GM10847 (cell line): ENCODE measurements around the gene C1orf21.

Experiments used
- POLR2A ChIP-seq: IDR thresholded peaks from 2 replicates; pipeline ENCODE4 v1.6.1; 2011; ENCODE audit not compliant: insufficient read length; ENCODE audit errors: extremely low read depth

The C1orf21 gene

GRCh38 chr1:184504955-184505338 lies 118.1 kb downstream of the C1orf21 start:
- TF ChIP-seq POLR2A = no peak

GRCh38 chr1:184506481-184506880 lies 119.7 kb downstream of the C1orf21 start:
- no peak for TF ChIP-seq POLR2A

- TF ChIP-seq POLR2A = no peak
Measured at GRCh38 chr1:184507165-184507564, 120.3 kb downstream of the C1orf21 start.

- no peak for TF ChIP-seq POLR2A
Measured at GRCh38 chr1:184507604-184508280, 120.9 kb downstream of the C1orf21 start.

GRCh38 chr1:184509105-184509504 lies 122.3 kb downstream of the C1orf21 start:
- no peak for TF ChIP-seq POLR2A

- TF ChIP-seq POLR2A = no peak
Measured at GRCh38 chr1:184510110-184510509, 123.3 kb downstream of the C1orf21 start.

- TF ChIP-seq POLR2A = no peak
Measured at GRCh38 chr1:184512724-184513123, 125.9 kb downstream of the C1orf21 start.

- no peak for TF ChIP-seq POLR2A
Measured at GRCh38 chr1:184513421-184513820, 126.6 kb downstream of the C1orf21 start.

GRCh38 chr1:184513966-184514365 lies 127.1 kb downstream of the C1orf21 start:
- no peak for TF ChIP-seq POLR2A

- no peak for TF ChIP-seq POLR2A
Measured at GRCh38 chr1:184514447-184514846, 127.6 kb downstream of the C1orf21 start.

- no peak for TF ChIP-seq POLR2A
Measured at GRCh38 chr1:184517130-184517529, 130.3 kb downstream of the C1orf21 start.

GRCh38 chr1:184518736-184519357 lies 132.0 kb downstream of the C1orf21 start:
- TF ChIP-seq POLR2A = no peak

- no peak for TF ChIP-seq POLR2A
Measured at GRCh38 chr1:184520336-184520735, 133.5 kb downstream of the C1orf21 start.

- TF ChIP-seq POLR2A = no peak
Measured at GRCh38 chr1:184524248-184524647, 137.4 kb downstream of the C1orf21 start.

- no peak for TF ChIP-seq POLR2A
Measured at GRCh38 chr1:184527402-184527801, 140.6 kb downstream of the C1orf21 start.

- TF ChIP-seq POLR2A = no peak
Measured at GRCh38 chr1:184530226-184530625, 143.4 kb downstream of the C1orf21 start.

- TF ChIP-seq POLR2A = no peak
Measured at GRCh38 chr1:184531296-184531695, 144.5 kb downstream of the C1orf21 start.
